ENCODE data around the gene PNCK.

PNCK gene

GRCh38 chrX:153628665-153629064 is 44.9 kb downstream of the PNCK start:
- DNase-seq (ENCODE audit: low read depth in 2 of 2): no peak

- no peak for DNase-seq (ENCODE audit: low read depth in 2 of 2)
Observed at GRCh38 chrX:153628129-153628528, 45.5 kb downstream of the PNCK start.

GRCh38 chrX:153627675-153628111 is 45.9 kb downstream of the PNCK start:
- no peak for DNase-seq (ENCODE audit: low read depth in 2 of 2)

- no peak for DNase-seq (ENCODE audit: low read depth in 2 of 2)
Observed at GRCh38 chrX:153626863-153627674, 46.5 kb downstream of the PNCK start.

- no peak for DNase-seq (ENCODE audit: low read depth in 2 of 2)
Observed at GRCh38 chrX:153626025-153626633, 47.5 kb downstream of the PNCK start.

GRCh38 chrX:153625271-153626024 is 48.2 kb downstream of the PNCK start:
- no peak for DNase-seq (ENCODE audit: low read depth in 2 of 2)

GRCh38 chrX:153624196-153625091 is 49.2 kb downstream of the PNCK start:
- no peak for DNase-seq (ENCODE audit: low read depth in 2 of 2)

- no peak for DNase-seq (ENCODE audit: low read depth in 2 of 2)
Observed at GRCh38 chrX:153623310-153624029, 50.1 kb downstream of the PNCK start.

- no peak for DNase-seq (ENCODE audit: low read depth in 2 of 2)
Observed at GRCh38 chrX:153622661-153623309, 50.8 kb downstream of the PNCK start.

- no peak for DNase-seq (ENCODE audit: low read depth in 2 of 2)
Observed at GRCh38 chrX:153621949-153622598, 51.5 kb downstream of the PNCK start.

- no peak for DNase-seq (ENCODE audit: low read depth in 2 of 2)
Observed at GRCh38 chrX:153620576-153620975, 53.0 kb downstream of the PNCK start.

Data from stimulated activated CD8-positive, alpha-beta memory T cell treated with anti-CD3 and anti-CD28 coated beads, Interleukin-2, amount 100 ng/mL, for 1 hour (primary cell).